K562 (cell line): ENCODE results near the gene TBL1X. TPM values are rescaled to one million over a fixed set of nuclear protein-coding genes. Genes with fewer than 3 reads are reported as not detected.
A peak's percentile ranks its signal among the peaks of the same experiment; 100 is the strongest.

Experiments
- BMI1 ChIP-seq: fragments of 150-350 bp; IDR thresholded peaks from 2 replicates; pipeline ENCODE4 v1.6.1; 2014; ENCODE audit warnings: low read length
- CBFB ChIP-seq: sonication (generic); formaldehyde crosslinking; IDR thresholded peaks from 2 replicates; pipeline ENCODE4 v1.4.0; 2020; ENCODE audit warnings: mild to moderate bottlenecking, missing genetic modification reagents
- CLOCK ChIP-seq: fragments of 250-450 bp; sonication (Bioruptor Pico); IDR thresholded peaks from 2 replicates; pipeline ENCODE4 v1.4.0; 2020; ENCODE audit warnings: mild to moderate bottlenecking, moderate library complexity, borderline replicate concordance
- DMBX1 ChIP-seq: fragments of 250-450 bp; sonication (Bioruptor Pico); IDR thresholded peaks from 2 replicates; pipeline ENCODE4 v1.8.0; 2022; ENCODE audit warnings: inconsistent platforms, mild to moderate bottlenecking, moderate library complexity, borderline replicate concordance
- EZH2 ChIP-seq: IDR thresholded peaks from 2 replicates; pipeline ENCODE4 v1.6.1; 2012; ENCODE audit warnings: low read depth, mild to moderate bottlenecking, inconsistent platforms, low read length, borderline replicate concordance
- FOXJ3 ChIP-seq: sonication (generic); formaldehyde crosslinking; IDR thresholded peaks from 2 replicates; pipeline ENCODE4 v1.4.0; 2020; ENCODE audit warnings: mild to moderate bottlenecking, missing genetic modification reagents
- GTF2A2 ChIP-seq: IDR thresholded peaks from 2 replicates; pipeline ENCODE4 v1.6.1; 2016; ENCODE audit warnings: mild to moderate bottlenecking, missing genetic modification characterization, missing compliant biosample characterization
- HDAC6 ChIP-seq: IDR thresholded peaks from 2 replicates; pipeline ENCODE4 v1.6.1; 2012; ENCODE audit warnings: low read depth, mild to moderate bottlenecking, control low read depth, inconsistent platforms, low read length, moderate library complexity
- HNRNPLL ChIP-seq: fragments of 200-400 bp; formaldehyde crosslinking; IDR thresholded peaks from 2 replicates; pipeline ENCODE4 v1.6.1; 2017; ENCODE audit warnings: low read length, low read depth, mild to moderate bottlenecking; ENCODE audit not compliant: poor library complexity, severe bottlenecking
- ILK ChIP-seq: fragments of 450-650 bp; IDR thresholded peaks from 2 replicates; pipeline ENCODE4 v1.6.1; 2016; ENCODE audit warnings: missing genetic modification characterization, low read depth, mild to moderate bottlenecking, missing compliant biosample characterization, moderate library complexity, borderline replicate concordance
- MITF ChIP-seq: IDR thresholded peaks from 2 replicates; pipeline ENCODE4 v1.6.1; 2014; ENCODE audit warnings: antibody characterized with exemption
- NBN ChIP-seq: fragments of 450-650 bp; IDR thresholded peaks from 2 replicates; pipeline ENCODE4 v1.6.1; 2016; ENCODE audit warnings: low read depth, mild to moderate bottlenecking
- NFYB ChIP-seq: IDR thresholded peaks from 2 replicates; pipeline ENCODE4 v1.6.1; 2011; ENCODE audit warnings: mild to moderate bottlenecking, moderate library complexity; ENCODE audit not compliant: insufficient read length; ENCODE audit errors: extremely low read depth
- POLR2AphosphoS2 ChIP-seq: IDR thresholded peaks from 2 replicates; pipeline ENCODE4 v1.6.1; 2012; ENCODE audit warnings: low read length, improper control_type of control experiment
- RNF219 ChIP-seq: fragments of 250-450 bp; sonication (Bioruptor Pico); IDR thresholded peaks from 2 replicates; pipeline ENCODE4 v1.5.0; 2022; ENCODE audit warnings: mild to moderate bottlenecking
- SIX5 ChIP-seq, 2 experiments: IDR thresholded peaks; 2 replicates each; pipeline ENCODE4 v1.6.1; 2011; ENCODE audit warnings: low read length in 2 of 2, borderline replicate concordance in 1 of 2, low read depth in 1 of 2, mild to moderate bottlenecking in 1 of 2, moderate library complexity in 1 of 2; ENCODE audit not compliant: insufficient read depth in 1 of 2
- SMARCA5 ChIP-seq: fragments of 450-650 bp; IDR thresholded peaks from 2 replicates; pipeline ENCODE4 v1.6.1; 2016
- TEAD2 ChIP-seq: fragments of 450-650 bp; IDR thresholded peaks from 2 replicates; pipeline ENCODE4 v1.6.1; 2016; ENCODE audit warnings: missing genetic modification characterization, control low read depth, missing compliant biosample characterization
- ZNF184 ChIP-seq: sonication (generic); formaldehyde crosslinking; IDR thresholded peaks from 2 replicates; pipeline ENCODE4 v1.5.0; 2020; ENCODE audit warnings: missing genetic modification reagents
- ZNF561 ChIP-seq: fragments of 450-650 bp; formaldehyde crosslinking; conservative IDR thresholded peaks from 2 replicates; pipeline ENCODE4 v1.4.0; 2020; ENCODE audit warnings: mild to moderate bottlenecking, moderate library complexity
- ZNF696 ChIP-seq: fragments of 250-450 bp; sonication (Bioruptor Pico); conservative IDR thresholded peaks from 2 replicates; pipeline ENCODE4 v1.4.0; 2020; ENCODE audit warnings: mild to moderate bottlenecking, moderate library complexity
- ZSCAN32 ChIP-seq: fragments of 450-650 bp; formaldehyde crosslinking; IDR thresholded peaks from 2 replicates; pipeline ENCODE4 v1.4.0; 2020; ENCODE audit warnings: mild to moderate bottlenecking, moderate library complexity
- polyA plus RNA-seq, 8 experiments: library from polyadenylated mRNA; depleted of rRNA in 4 of 8; stranded (reverse) in 5 of 8; unstranded in 3 of 8; fragments of >200 nt; fragmentation: Nextera tagmentation in 2 of 8; fragmentation: Illumina TruSeq in 1 of 8; extraction: Ambion mirVana in 2 of 8; extraction: Trizol in 1 of 8; gene quantifications; 2 replicates each; pipeline versions ENCODE4 v1.2.1 to v1.2.3, GENCODE V29; 2011 to 2014; ENCODE audit warnings: inconsistent platforms in 1 of 8, missing spikeins in 1 of 8
- total RNA-seq, 7 experiments: library from RNA; depleted of rRNA in 6 of 7; stranded (reverse); fragments of >200 nt in 6 of 7; fragmentation: Illumina TruSeq in 2 of 7; extraction: Trizol in 2 of 7; gene quantifications; 2 replicates each; pipeline versions ENCODE4 v1.2.1 to v1.2.3, GENCODE V29; 2011 to 2021; ENCODE audit warnings: low replicate concordance in 1 of 7
- TF ChIP-seq, protein P1 (sequence below): fragments of 450-650 bp; formaldehyde crosslinking; IDR thresholded peaks from 2 replicates; pipeline ENCODE4 v1.4.0; 2022; ENCODE audit warnings: mild to moderate bottlenecking, moderate library complexity

Gene TBL1X
- total and polyA plus RNA-seq, 9 of the 15 experiments (the other 6 are each of a cell fraction or from before 2014, with no cell fraction given): 6.0 to 49.6 (median 19.7) TPM

DNA sequence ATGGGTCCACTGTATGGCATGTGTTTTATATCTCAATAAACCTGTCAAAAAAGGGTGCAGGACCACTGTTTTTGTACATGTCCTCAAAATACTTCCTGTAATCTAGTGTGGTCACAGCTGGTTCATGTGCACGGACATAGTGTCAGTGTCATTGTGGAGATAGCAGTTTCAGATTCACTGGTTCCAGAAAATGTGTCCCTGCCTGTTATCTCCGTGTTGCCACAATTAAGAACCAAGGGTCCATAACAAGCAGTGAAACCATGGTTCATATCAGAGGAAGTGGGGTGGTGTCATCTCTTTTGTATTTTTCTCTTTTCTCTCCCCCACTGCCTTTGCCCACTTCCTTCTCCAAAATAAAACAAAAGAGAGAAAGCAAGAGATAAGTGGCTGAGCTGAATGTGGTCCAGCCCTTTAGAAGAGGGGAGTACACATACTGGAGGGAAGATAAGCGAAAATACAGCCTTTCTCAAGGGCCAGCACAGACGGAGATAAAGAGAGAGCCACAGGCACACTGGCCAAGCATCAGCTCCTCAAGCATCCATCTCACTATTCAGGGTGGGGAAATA, 51.2 kb downstream of the TBL1X start (continued):
- TF ChIP-seq BMI1 (no peak), ZSCAN32 (CRISPR knock-in tag) (no peak), GTF2A2 (tag) (no peak), SMARCA5 (no peak), HDAC6 (no peak), ZNF184 (CRISPR knock-in tag) (no peak), FOXJ3 (CRISPR knock-in tag) (peak; percentile 74; the same call in 1 of the 2 replicates), POLR2AphosphoS2 (no peak), NFYB (no peak), ZNF696 (CRISPR knock-in tag) (no peak), ILK (tag) (no peak), DMBX1 (CRISPR knock-in tag) (0 out of 2 replicates have a peak, but pooled peaks have one; percentile 31), ZNF561 (CRISPR knock-in tag) (no peak), TEAD2 (no peak), NBN (no peak; the same call in 1 of the 2 replicates), CBFB (no peak), EZH2 (no peak), RNF219 (no peak), MITF (no peak), SIX5 (IDR thresholded peaks at IDR 0.05; ENCODE audit: borderline replicate concordance in 1 of 2, insufficient read depth in 1 of 2, low read depth in 1 of 2, low read length in 2 of 2) (no peak), CLOCK (CRISPR knock-in tag) (no peak), HNRNPLL (no peak)
- TF ChIP-seq, protein P1, sequence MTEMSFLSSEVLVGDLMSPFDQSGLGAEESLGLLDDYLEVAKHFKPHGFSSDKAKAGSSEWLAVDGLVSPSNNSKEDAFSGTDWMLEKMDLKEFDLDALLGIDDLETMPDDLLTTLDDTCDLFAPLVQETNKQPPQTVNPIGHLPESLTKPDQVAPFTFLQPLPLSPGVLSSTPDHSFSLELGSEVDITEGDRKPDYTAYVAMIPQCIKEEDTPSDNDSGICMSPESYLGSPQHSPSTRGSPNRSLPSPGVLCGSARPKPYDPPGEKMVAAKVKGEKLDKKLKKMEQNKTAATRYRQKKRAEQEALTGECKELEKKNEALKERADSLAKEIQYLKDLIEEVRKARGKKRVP (CRISPR knock-in tag): no peak
